HG03108 (cell line): Measurements from ENCODE around the gene LSM7.
"Not testable (repeated sequence)": the region's sequence is repeated elsewhere in the genome, so short reads cannot be mapped to it uniquely, and the experiment has no call there.

Experiments used
- ATAC-seq: cut with Tn5 transposase; IDR thresholded peaks from one replicate; pipeline ENCODE4 v1.9.1; 2021; ENCODE audit warnings: moderate library complexity; ENCODE audit not compliant: unreplicated experiment

The LSM7 gene

GRCh38 chr19:2355168-2356035 lies 27.0 kb upstream of the LSM7 start:
- no peak for ATAC-seq

GRCh38 chr19:2354670-2355069 lies 26.3 kb upstream of the LSM7 start:
- ATAC-seq, result no peak

GRCh38 chr19:2353887-2354592 lies 25.7 kb upstream of the LSM7 start:
- ATAC-seq, result no peak

GRCh38 chr19:2353159-2353886 lies 24.9 kb upstream of the LSM7 start:
- no peak for ATAC-seq

GRCh38 chr19:2352121-2352520 lies 23.7 kb upstream of the LSM7 start:
- no peak for ATAC-seq

GRCh38 chr19:2351591-2351990 lies 23.2 kb upstream of the LSM7 start:
- ATAC-seq, result no peak

GRCh38 chr19:2350656-2351055 lies 22.3 kb upstream of the LSM7 start:
- ATAC-seq, result no peak

- ATAC-seq, result not testable (repeated sequence)
These were observed 21.4 kb upstream of the LSM7 start for GRCh38 chr19:2349818-2350217.

GRCh38 chr19:2345794-2346663 lies 17.6 kb upstream of the LSM7 start:
- ATAC-seq, result no peak

GRCh38 chr19:2345076-2345475 lies 16.7 kb upstream of the LSM7 start:
- ATAC-seq, result no peak

GRCh38 chr19:2344381-2344870 lies 16.0 kb upstream of the LSM7 start:
- no peak for ATAC-seq

GRCh38 chr19:2343289-2343982 lies 15.1 kb upstream of the LSM7 start:
- no peak for ATAC-seq

- no peak for ATAC-seq
These were observed 14.4 kb upstream of the LSM7 start for GRCh38 chr19:2342656-2343288.

GRCh38 chr19:2341982-2342381 lies 13.6 kb upstream of the LSM7 start:
- no peak for ATAC-seq

- no peak for ATAC-seq
These were observed 12.9 kb upstream of the LSM7 start for GRCh38 chr19:2341244-2341751.

GRCh38 chr19:2340496-2341243 lies 12.3 kb upstream of the LSM7 start:
- ATAC-seq, result no peak

GRCh38 chr19:2339644-2340310 lies 11.4 kb upstream of the LSM7 start:
- no peak for ATAC-seq
